HepG2 (cell line): ENCODE data around the gene ALX4.

Experiments used
- BRCA1 ChIP-seq: sonication (generic); formaldehyde crosslinking; IDR thresholded peaks from 2 replicates; pipeline ENCODE4 v1.4.0; 2020; ENCODE audit warnings: missing genetic modification reagents
- DNMT1 ChIP-seq: sonication (generic); formaldehyde crosslinking; IDR thresholded peaks from 2 replicates; pipeline ENCODE4 v1.5.1; 2020; ENCODE audit warnings: mild to moderate bottlenecking, missing genetic modification reagents
- E2F2 ChIP-seq: sonication (generic); formaldehyde crosslinking; IDR thresholded peaks from 2 replicates; pipeline ENCODE4 v1.4.0; 2020; ENCODE audit warnings: missing genetic modification reagents, borderline replicate concordance
- FOSL2 ChIP-seq: sonication (generic); formaldehyde crosslinking; IDR thresholded peaks from 2 replicates; pipeline ENCODE4 v1.4.0; 2020; ENCODE audit warnings: missing genetic modification reagents
- FOXC1 ChIP-seq: sonication (generic); formaldehyde crosslinking; IDR thresholded peaks from 2 replicates; pipeline ENCODE4 v1.8.0; 2022; ENCODE audit warnings: mild to moderate bottlenecking, missing genetic modification reagents, borderline replicate concordance
- JUN ChIP-seq: sonication (generic); formaldehyde crosslinking; IDR thresholded peaks from 2 replicates; pipeline ENCODE4 v1.4.0; 2020; ENCODE audit warnings: mild to moderate bottlenecking, missing genetic modification reagents
- KAT7 ChIP-seq: IDR thresholded peaks from 2 replicates; pipeline ENCODE4 v1.6.1; 2018; ENCODE audit warnings: borderline replicate concordance, missing compliant biosample characterization
- NFE2L2 ChIP-seq: fragments of 150-350 bp; IDR thresholded peaks from 2 replicates; pipeline ENCODE4 v1.6.1; 2014; ENCODE audit warnings: low read length
- POLR2A ChIP-seq, 2 experiments: IDR thresholded peaks; 2 replicates each; pipeline ENCODE4 v1.6.1; 2011; ENCODE audit warnings: low read depth in 2 of 2, low read length in 2 of 2, mild to moderate bottlenecking in 1 of 2, moderate library complexity in 1 of 2; ENCODE audit not compliant: insufficient read depth in 1 of 2
- SIN3A ChIP-seq: IDR thresholded peaks from 2 replicates; pipeline ENCODE4 v1.6.1; 2011; ENCODE audit warnings: low read depth, mild to moderate bottlenecking, control low read depth, low read length, borderline replicate concordance
- SMC3 ChIP-seq: IDR thresholded peaks from 2 replicates; pipeline ENCODE4 v1.6.1; 2011; ENCODE audit warnings: low read length, improper control_type of control experiment
- UBTF ChIP-seq: sonication (generic); formaldehyde crosslinking; IDR thresholded peaks from 2 replicates; pipeline ENCODE4 v1.4.0; 2020; ENCODE audit warnings: mild to moderate bottlenecking, missing genetic modification reagents

DNA sequence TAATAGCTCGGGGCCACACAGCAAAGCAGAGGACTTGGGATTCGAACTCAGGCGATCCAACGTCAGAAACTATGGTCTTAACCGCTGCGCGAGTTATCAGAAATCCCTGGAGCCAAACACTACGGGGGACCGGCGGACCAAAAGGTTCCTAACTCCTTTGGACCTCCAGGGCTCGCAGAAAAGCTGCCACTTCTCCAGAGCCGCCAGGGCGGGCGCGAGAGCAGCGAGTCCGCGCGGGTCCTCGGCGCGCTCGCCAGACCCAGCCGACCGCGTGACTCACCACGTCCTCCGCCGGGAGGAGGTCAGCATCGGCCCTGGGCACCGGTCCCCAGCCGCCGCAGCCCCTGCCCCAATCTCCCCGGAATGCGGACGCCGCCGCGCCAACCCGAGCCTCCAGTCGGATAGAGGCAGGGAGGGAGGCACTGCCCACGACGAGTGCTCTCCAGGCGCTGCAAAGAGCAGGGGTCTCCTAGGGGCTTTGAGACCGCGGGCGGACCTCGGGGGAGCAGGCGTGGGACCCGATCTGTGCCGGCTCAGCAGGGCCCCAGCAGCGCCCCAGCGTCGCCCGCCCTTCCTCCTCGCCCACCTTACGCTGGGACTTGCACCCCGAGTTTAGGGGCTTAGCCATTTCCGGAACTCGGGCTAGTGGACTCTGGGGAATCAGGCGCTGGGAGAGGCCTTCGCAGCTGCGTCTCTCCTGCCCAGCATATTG is 6.2 kb upstream of the ALX4 start:
- no peak for TF ChIP-seq UBTF
- no peak for TF ChIP-seq JUN (CRISPR knock-in tag)
- TF ChIP-seq BRCA1 (CRISPR knock-in tag): no peak
- no peak for TF ChIP-seq POLR2A (IDR thresholded peaks at IDR 0.05; ENCODE audit: insufficient read depth in 1 of 2, low read depth in 2 of 2, low read length in 2 of 2)
- TF ChIP-seq FOXC1 (CRISPR knock-in tag): no peak
- TF ChIP-seq SMC3: no peak
- TF ChIP-seq E2F2 (CRISPR knock-in tag): no peak
- TF ChIP-seq DNMT1 (CRISPR knock-in tag): no peak
- TF ChIP-seq FOSL2 (CRISPR knock-in tag): 0 out of 2 replicates have a peak, but pooled peaks have one; percentile 13
- no peak for TF ChIP-seq KAT7 (CRISPR knock-in tag)
- no peak for TF ChIP-seq SIN3A
- TF ChIP-seq NFE2L2: no peak
